ENCODE results near the gene TRIM59.

TRIM59 gene

GRCh38 chr3:160401291-160402095, 48.1 kb downstream of the TRIM59 start:
- no peak for DNase-seq

GRCh38 chr3:160400702-160401150, 48.9 kb downstream of the TRIM59 start:
- peak; percentile 6 to 7 for DNase-seq

GRCh38 chr3:160400030-160400701, 49.4 kb downstream of the TRIM59 start:
- peak; percentile 18 to 24 for DNase-seq

GRCh38 chr3:160399125-160400029, 50.2 kb downstream of the TRIM59 start, which contains the start of the genes IFT80 and SMC4:
Gene IFT80, minus strand, starts transcription at chr3:160399225. Its CDS starts 14,625 bp downstream, at chr3:160384600.
Gene SMC4, plus strand, starts transcription at chr3:160399650. Its CDS starts 1,177 bp downstream, at chr3:160400827.
- peak; percentile 95 to 96 for DNase-seq

- DNase-seq, result no peak
These were observed 50.8 kb downstream of the TRIM59 start for GRCh38 chr3:160398820-160399124.

- DNase-seq, result no peak
These were observed 54.3 kb downstream of the TRIM59 start for GRCh38 chr3:160395297-160395696.

- DNase-seq, result no peak
These were observed 55.6 kb downstream of the TRIM59 start for GRCh38 chr3:160394009-160394392.

DNA sequence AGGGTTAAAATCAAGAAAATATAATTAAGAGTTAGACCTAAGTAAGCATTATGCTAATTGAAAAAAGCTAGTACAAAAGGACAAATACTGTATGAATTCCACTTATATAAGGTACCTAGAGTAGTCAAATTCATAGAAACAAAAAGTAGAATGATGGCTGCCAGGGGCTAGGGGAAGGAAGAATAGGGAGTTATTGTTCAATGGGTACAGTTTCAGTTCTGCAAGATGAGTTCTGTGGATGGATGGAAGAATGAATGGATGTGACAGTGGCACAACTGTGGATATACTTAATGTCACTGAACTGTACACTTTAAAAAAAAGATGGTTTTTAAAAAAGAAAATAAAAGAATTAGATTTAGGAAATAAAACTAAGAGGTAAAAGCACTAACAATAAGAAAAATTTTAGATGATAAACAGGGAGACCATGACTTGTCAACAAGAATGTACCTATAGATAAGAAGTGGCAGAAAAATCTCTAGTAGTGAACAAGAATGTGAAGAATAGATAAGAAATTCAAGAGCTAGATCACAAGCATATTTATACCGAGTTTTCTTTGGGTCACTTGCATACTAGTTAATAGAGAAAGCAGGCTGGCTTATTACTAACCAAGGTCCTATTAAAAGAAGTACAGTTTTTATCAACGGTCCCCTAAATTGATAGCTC, 56.1 kb downstream of the TRIM59 start:
- no peak for DNase-seq

- DNase-seq, result no peak
These were observed 56.8 kb downstream of the TRIM59 start for GRCh38 chr3:160392798-160393197.

DNA sequence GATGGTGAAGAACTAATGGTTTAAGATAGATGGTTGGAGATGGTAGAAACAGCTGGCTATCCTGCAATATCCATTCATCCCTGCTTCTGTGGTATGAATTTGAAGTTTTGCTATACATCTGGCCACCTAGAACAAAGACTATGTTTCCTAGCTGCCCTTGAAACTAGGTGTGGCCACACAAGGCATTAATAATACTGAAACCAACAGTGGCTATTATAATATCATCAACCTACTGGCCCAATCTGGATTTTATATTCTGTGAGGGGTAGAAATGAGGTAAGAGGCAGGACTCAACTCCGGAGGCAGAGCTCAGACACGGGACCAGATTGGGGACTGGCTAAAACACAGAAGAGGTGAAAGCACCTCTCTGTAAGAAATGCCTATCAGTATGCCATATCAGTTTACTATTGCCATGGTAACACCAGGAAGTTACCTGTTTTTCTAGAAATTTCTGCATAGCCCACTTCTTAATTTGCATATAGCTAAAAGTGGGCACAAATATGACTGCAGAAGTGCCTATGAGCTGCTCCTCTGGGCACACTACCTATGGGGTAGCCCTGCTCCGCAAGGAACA, 58.9 kb downstream of the TRIM59 start:
- DNase-seq, result no peak

Data from activated CD4-positive, alpha-beta T cell treated with anti-CD3 and anti-CD28 coated beads for 4 hours (primary cell).